Peyer's patch (tissue), 4 donors: ENCODE measurements around the gene ABHD2. TPM values are rescaled to one million over a fixed set of nuclear protein-coding genes. Genes with fewer than 3 reads are reported as not detected.
A peak's percentile ranks its signal among the peaks of the same experiment; 100 is the strongest.
"Not testable (repeated sequence)": the region's sequence is repeated elsewhere in the genome, so short reads cannot be mapped to it uniquely, and the experiment has no call there.

ENCODE experiments used
- DNase-seq, 3 donors: peaks; one replicate each; pipeline ENCODE4 v3.0.0-alpha.2; 2017 to 2019
- H3K27ac ChIP-seq, 4 donors: fragments of 200-600 bp; sonication (generic); one replicate each; pipeline ENCODE4 v1.5.1; 2016 to 2019
- H3K27me3 ChIP-seq, 2 donors: fragments of 200-600 bp; sonication (generic); one replicate each; pipeline ENCODE4 v1.5.1; 2019
- H3K36me3 ChIP-seq, 3 donors: fragments of 200-600 bp; sonication (generic); one replicate each; pipeline ENCODE4 v1.5.1; 2016 to 2019
- H3K4me1 ChIP-seq, 4 donors: fragments of 200-600 bp; sonication (generic); one replicate each; pipeline ENCODE4 v1.5.1; 2016 to 2019
- H3K4me3 ChIP-seq, 4 donors: fragments of 200-600 bp; sonication (generic); 1 replicate in 3 of 4; 2 replicates in 1 of 4; pipeline ENCODE4 v1.5.1; 2016 to 2019; ENCODE audit warnings: mild to moderate bottlenecking in 1 of 4
- H3K9me3 ChIP-seq, 4 donors: fragments of 200-600 bp; sonication (generic); one replicate each; pipeline ENCODE4 v1.5.1; 2016 to 2019; ENCODE audit warnings: mild to moderate bottlenecking in 1 of 4
- POLR2A ChIP-seq, 2 donors: fragments of 450-650 bp; IDR thresholded peaks; one replicate each; pipeline ENCODE4 v1.5.1; 2017; ENCODE audit warnings: antibody characterized with exemption in 2 of 2, mild to moderate bottlenecking in 2 of 2, moderate library complexity in 2 of 2
- total RNA-seq, 4 donors: library from RNA; depleted of rRNA; stranded (reverse); fragments of >200 nt; gene quantifications; one replicate each; pipeline ENCODE4 v1.1.0, GENCODE V29; 2016
- TF ChIP-seq, protein P1 (sequence below), 6 experiments: fragments of 450-650 bp in 4 of 6; fragments of 200-600 bp in 2 of 6; sonication (generic) in 1 of 6; IDR thresholded peaks; one replicate each; pipeline ENCODE4 v1.5.1; 2017 to 2019; ENCODE audit warnings: antibody characterized with exemption in 6 of 6, mild to moderate bottlenecking in 3 of 6, moderate library complexity in 1 of 6

Gene ABHD2
- total RNA-seq, 4 donors from 2014 or later = 75.9 to 190 (median 121) TPM

DNA sequence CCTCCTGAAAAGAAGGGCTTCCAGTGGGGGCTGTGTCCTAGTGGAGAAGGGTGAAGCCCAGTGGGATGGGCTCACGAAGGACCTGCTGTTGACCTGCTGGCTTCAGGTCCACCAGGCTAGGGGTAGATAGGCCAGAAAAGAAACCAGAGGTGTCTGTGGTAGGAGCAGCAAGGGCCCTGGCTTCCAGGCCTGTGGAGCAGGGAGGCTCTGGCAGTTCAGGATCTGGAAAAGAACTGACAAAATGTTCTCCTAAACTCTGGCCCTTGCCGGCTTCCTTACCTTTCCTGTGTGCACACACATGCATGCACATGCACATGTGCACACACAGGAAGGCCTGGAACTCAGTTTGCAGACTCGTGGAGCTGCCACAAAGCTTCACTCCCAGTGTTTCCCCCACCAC, 49.7 kb downstream of the ABHD2 start:
- no peak for DNase-seq
- Histone ChIP-seq H3K9me3 (no peaks in the 10 kb centered on the region), H3K27me3 (no peaks in the 10 kb centered on the region), H3K4me3 (no peak overlapping the region), H3K36me3 (peaks cover 0 to 4% (median 0%) of the 10 kb centered on the region in 3 donors), H3K27ac (peak overlapping the region in 2 of 4 donors; percentile 22 to 42), H3K4me1 (peaks cover 0 to 1% (median 0%) of the 10 kb centered on the region in 4 donors)
- TF ChIP-seq, protein P1, sequence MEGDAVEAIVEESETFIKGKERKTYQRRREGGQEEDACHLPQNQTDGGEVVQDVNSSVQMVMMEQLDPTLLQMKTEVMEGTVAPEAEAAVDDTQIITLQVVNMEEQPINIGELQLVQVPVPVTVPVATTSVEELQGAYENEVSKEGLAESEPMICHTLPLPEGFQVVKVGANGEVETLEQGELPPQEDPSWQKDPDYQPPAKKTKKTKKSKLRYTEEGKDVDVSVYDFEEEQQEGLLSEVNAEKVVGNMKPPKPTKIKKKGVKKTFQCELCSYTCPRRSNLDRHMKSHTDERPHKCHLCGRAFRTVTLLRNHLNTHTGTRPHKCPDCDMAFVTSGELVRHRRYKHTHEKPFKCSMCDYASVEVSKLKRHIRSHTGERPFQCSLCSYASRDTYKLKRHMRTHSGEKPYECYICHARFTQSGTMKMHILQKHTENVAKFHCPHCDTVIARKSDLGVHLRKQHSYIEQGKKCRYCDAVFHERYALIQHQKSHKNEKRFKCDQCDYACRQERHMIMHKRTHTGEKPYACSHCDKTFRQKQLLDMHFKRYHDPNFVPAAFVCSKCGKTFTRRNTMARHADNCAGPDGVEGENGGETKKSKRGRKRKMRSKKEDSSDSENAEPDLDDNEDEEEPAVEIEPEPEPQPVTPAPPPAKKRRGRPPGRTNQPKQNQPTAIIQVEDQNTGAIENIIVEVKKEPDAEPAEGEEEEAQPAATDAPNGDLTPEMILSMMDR (IDR thresholded peaks at IDR 0.05) = no peak
- no peak for TF ChIP-seq POLR2A (IDR thresholded peaks at IDR 0.05)

DNA sequence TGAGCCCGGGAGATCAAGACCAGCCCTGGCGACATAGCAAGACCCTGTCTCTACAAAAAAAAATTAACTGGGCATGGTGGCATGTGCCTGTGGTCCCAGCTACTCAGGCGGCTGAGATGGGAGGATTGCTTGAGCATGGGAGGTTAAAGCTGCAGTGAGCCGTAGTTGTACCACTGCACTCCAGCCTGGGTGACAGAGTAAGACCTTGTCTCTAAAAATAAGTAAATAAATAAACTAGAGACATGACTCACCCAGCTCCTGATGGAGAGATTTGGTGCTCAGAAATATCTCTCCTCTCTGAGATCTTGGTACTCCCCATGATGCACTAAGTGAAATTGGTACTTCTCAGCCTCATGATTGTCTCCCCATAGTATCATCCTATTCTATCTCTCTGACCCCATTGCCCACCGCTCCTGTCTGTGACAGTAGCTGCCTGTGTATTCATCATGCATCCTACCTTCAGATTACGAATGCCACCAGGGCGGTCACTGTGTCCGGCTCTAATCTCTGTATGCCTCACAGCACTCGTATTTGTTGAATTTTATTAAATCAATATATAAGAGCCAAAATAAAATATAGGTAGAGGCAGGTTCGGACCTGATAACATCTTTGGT, 50.9 kb downstream of the ABHD2 start:
- Histone ChIP-seq H3K27ac (peak overlapping the region in 1 of 4 donors; percentile 41), H3K4me1 (no peaks in the 10 kb centered on the region), H3K9me3 (no peaks in the 10 kb centered on the region), H3K27me3 (no peaks in the 10 kb centered on the region), H3K4me3 (no peak overlapping the region), H3K36me3 (peaks cover 0 to 4% (median 0%) of the 10 kb centered on the region in 3 donors)
- DNase-seq = no peak
- TF ChIP-seq, protein P1 (IDR thresholded peaks at IDR 0.05) = no peak

GRCh38 chr15:89139613-89140499, 51.6 kb downstream of the ABHD2 start:
- no peak overlapping the region for H3K4me3 ChIP-seq
- peaks cover 0 to 4% (median 0%) of the 10 kb centered on the region in 3 donors for H3K36me3 ChIP-seq
- H3K9me3 ChIP-seq = no peaks in the 10 kb centered on the region
- H3K4me1 ChIP-seq = no peaks in the 10 kb centered on the region
- no peaks in the 10 kb centered on the region for H3K27me3 ChIP-seq
- DNase-seq = no peak
- TF ChIP-seq, protein P1 (IDR thresholded peaks at IDR 0.05) = no peak
- no peak for TF ChIP-seq POLR2A (IDR thresholded peaks at IDR 0.05)
- no peak overlapping the region for H3K27ac ChIP-seq

DNA sequence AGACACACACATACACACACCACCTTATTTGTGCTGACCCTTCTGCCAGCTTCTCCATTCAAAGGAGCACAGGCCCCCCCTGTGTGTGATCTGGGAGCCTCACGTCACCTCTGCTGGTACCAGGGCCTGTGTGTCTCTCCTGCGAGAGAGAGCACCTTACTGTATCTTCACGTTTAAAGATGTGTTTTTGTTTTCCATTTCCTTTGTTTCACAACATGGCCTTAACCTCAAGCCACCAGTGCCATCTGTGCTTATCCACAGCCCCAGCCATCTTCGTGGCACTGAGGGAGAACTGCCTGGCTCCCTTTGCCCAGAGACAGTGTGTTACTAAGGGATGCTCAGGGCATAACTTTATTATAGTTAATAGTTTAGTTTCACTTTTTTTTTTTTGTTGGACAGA, 52.3 kb downstream of the ABHD2 start:
- Histone ChIP-seq H3K4me1 (no peaks in the 10 kb centered on the region), H3K27ac (no peak overlapping the region), H3K27me3 (no peaks in the 10 kb centered on the region)

DNA sequence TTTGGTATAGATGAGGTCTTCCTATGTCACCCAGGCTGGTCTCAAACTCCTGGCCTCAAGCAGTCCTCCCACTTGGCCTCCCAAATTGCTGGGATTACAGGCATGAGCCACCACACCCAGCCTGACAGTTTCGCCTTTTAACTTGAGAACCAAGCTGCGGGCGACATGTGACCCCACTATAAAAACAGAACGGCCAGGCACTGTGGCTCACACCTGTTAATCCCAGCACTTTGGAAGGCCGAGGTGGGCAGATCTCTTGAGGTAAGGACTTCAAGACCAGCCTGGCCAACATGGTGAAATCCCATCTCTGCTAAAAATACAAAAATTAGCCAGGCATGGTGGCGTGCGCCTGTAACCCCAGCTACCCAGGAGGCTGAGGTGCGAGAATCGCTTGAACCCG, 52.9 kb downstream of the ABHD2 start:
- H3K27me3 ChIP-seq, H3K9me3 ChIP-seq, H3K4me3 ChIP-seq, H3K27ac ChIP-seq, H3K4me1 ChIP-seq, DNase-seq, H3K36me3 ChIP-seq: not testable (repeated sequence)

More for the DNA sequence above, 52.3 kb downstream of the ABHD2 start:
- H3K36me3 ChIP-seq = peaks cover 0 to 8% (median 0%) of the 10 kb centered on the region in 3 donors
- no peaks in the 10 kb centered on the region for H3K9me3 ChIP-seq
- TF ChIP-seq, protein P1 (IDR thresholded peaks at IDR 0.05) = no peak
- TF ChIP-seq POLR2A (IDR thresholded peaks at IDR 0.05) = no peak
- H3K4me3 ChIP-seq = no peak overlapping the region
- DNase-seq = no peak

DNA sequence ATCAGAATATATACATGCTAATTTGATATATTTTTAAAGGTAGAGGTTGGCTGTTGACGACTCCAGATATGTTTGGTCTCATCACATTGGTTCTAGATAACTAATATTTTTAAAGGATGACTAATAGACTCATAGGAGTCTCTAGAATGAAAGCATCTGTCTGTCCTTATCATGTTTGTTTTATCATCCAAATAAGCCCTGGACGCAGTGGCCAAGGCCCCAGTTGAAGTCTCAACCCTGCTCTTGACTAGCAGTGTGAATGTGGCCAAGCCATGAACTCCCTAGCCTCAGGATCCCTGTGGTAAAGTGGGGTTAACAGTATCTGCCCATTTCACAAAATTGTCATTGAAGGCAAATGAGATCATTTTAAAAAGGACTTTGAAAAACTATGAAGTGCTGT, 53.6 kb downstream of the ABHD2 start:
- H3K27ac ChIP-seq = no peak overlapping the region
- H3K27me3 ChIP-seq = no peaks in the 10 kb centered on the region

More for the DNA sequence above, 53.6 kb downstream of the ABHD2 start:
- DNase-seq = no peak
- Histone ChIP-seq H3K4me3 (no peak overlapping the region), H3K9me3 (no peaks in the 10 kb centered on the region), H3K4me1 (no peaks in the 10 kb centered on the region), H3K36me3 (peaks cover 0 to 9% (median 0%) of the 10 kb centered on the region in 3 donors)
- TF ChIP-seq, protein P1 (IDR thresholded peaks at IDR 0.05) = no peak
- no peak for TF ChIP-seq POLR2A (IDR thresholded peaks at IDR 0.05)
